Measurements from ENCODE around the gene LARGE1.

DNA sequence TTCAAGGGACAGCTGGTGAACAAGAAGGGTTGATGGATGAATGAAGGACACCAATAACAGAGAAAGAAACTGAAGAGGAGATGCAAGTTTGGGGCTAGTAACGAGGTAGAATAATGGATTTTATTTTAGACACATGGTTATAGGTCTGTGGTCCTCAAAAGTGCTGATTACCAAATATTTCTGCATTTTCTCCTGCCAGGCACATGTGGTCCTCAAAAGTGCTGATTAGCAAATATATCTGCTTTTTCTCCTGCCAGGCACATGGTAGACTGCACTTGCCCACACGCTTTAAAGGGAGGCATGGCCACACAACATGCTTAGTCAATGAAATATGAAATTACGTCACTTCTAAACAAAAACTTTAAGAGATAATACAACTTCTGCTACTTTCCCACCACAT, 489.0 kb downstream of the LARGE1 start:
- TF ChIP-seq EZH2phosphoT487 (IDR thresholded peaks at IDR 0.05; ENCODE audit: insufficient read depth, low read depth): no peak
- TF ChIP-seq EZH2 (IDR thresholded peaks at IDR 0.05; ENCODE audit: insufficient read depth, poor library complexity, severe bottlenecking): no peak

Measured in GM23248 (cell line).